Rectal smooth muscle tissue (tissue), 1 donor: ENCODE results near the gene CNTNAP1.

Source experiments
- H3K27ac ChIP-seq: one replicate; pipeline ENCODE4 v1.7.0; 2013; ENCODE audit warnings: low read depth, low read length, inconsistent platforms
- H3K27me3 ChIP-seq: one replicate; pipeline ENCODE4 v1.7.0; 2013; ENCODE audit warnings: low read length; ENCODE audit not compliant: control insufficient read depth, insufficient read depth
- H3K36me3 ChIP-seq: one replicate; pipeline ENCODE4 v1.7.0; 2013; ENCODE audit warnings: low read length; ENCODE audit not compliant: control insufficient read depth, insufficient read depth
- H3K4me1 ChIP-seq: one replicate; pipeline ENCODE4 v1.7.0; 2013; ENCODE audit warnings: low read length; ENCODE audit not compliant: control insufficient read depth, insufficient read depth
- H3K4me3 ChIP-seq: one replicate; pipeline ENCODE4 v1.7.0; 2013; ENCODE audit warnings: low read length
- H3K9ac ChIP-seq: one replicate; pipeline ENCODE4 v1.7.0; 2013; ENCODE audit warnings: low read length

The CNTNAP1 gene

GRCh38 chr17:42698736-42699414, 16.5 kb downstream of the CNTNAP1 start:
- no peaks in the 10 kb centered on the region for H3K4me1 ChIP-seq
- H3K36me3 ChIP-seq, result peaks cover 42% of the 10 kb centered on the region
- H3K9ac ChIP-seq, result no peak overlapping the region
- no peak overlapping the region for H3K4me3 ChIP-seq
- no peak overlapping the region for H3K27ac ChIP-seq
- no peaks in the 10 kb centered on the region for H3K27me3 ChIP-seq

GRCh38 chr17:42699415-42699740, 17.0 kb downstream of the CNTNAP1 start:
- H3K4me1 ChIP-seq, result no peaks in the 10 kb centered on the region
- H3K9ac ChIP-seq, result no peak overlapping the region
- no peaks in the 10 kb centered on the region for H3K27me3 ChIP-seq
- no peak overlapping the region for H3K4me3 ChIP-seq
- peaks cover 45% of the 10 kb centered on the region for H3K36me3 ChIP-seq
- no peak overlapping the region for H3K27ac ChIP-seq

- no peaks in the 10 kb centered on the region for H3K4me1 ChIP-seq
- peaks cover 49% of the 10 kb centered on the region for H3K36me3 ChIP-seq
- H3K27ac ChIP-seq, result no peak overlapping the region
- H3K9ac ChIP-seq, result no peak overlapping the region
- H3K27me3 ChIP-seq, result no peaks in the 10 kb centered on the region
- no peak overlapping the region for H3K4me3 ChIP-seq
Measured at GRCh38 chr17:42700586-42701289, 18.4 kb downstream of the CNTNAP1 start.

- H3K4me1 ChIP-seq, result no peaks in the 10 kb centered on the region
- no peak overlapping the region for H3K27ac ChIP-seq
- H3K36me3 ChIP-seq, result peaks cover 52% of the 10 kb centered on the region
- H3K4me3 ChIP-seq, result no peak overlapping the region
- H3K9ac ChIP-seq, result no peak overlapping the region
- no peaks in the 10 kb centered on the region for H3K27me3 ChIP-seq
Measured at GRCh38 chr17:42702446-42702845, 20.1 kb downstream of the CNTNAP1 start.

GRCh38 chr17:42704490-42704836, 22.1 kb downstream of the CNTNAP1 start:
- Histone ChIP-seq H3K36me3 (peaks cover 63% of the 10 kb centered on the region), H3K27me3 (no peaks in the 10 kb centered on the region), H3K9ac (no peak overlapping the region), H3K4me3 (no peak overlapping the region), H3K4me1 (no peaks in the 10 kb centered on the region), H3K27ac (no peak overlapping the region)

GRCh38 chr17:42704837-42705494, 22.6 kb downstream of the CNTNAP1 start:
- H3K27me3 ChIP-seq, result no peaks in the 10 kb centered on the region
- H3K4me3 ChIP-seq, result no peak overlapping the region
- H3K27ac ChIP-seq, result no peak overlapping the region
- no peaks in the 10 kb centered on the region for H3K4me1 ChIP-seq
- peaks cover 68% of the 10 kb centered on the region for H3K36me3 ChIP-seq
- no peak overlapping the region for H3K9ac ChIP-seq

- H3K4me1 ChIP-seq, result no peaks in the 10 kb centered on the region
- H3K9ac ChIP-seq, result no peak overlapping the region
- no peaks in the 10 kb centered on the region for H3K27me3 ChIP-seq
- no peak overlapping the region for H3K4me3 ChIP-seq
- H3K36me3 ChIP-seq, result peaks cover 71% of the 10 kb centered on the region
- H3K27ac ChIP-seq, result no peak overlapping the region
Measured at GRCh38 chr17:42706732-42707131, 24.4 kb downstream of the CNTNAP1 start.

- no peak overlapping the region for H3K4me3 ChIP-seq
- no peak overlapping the region for H3K27ac ChIP-seq
- no peaks in the 10 kb centered on the region for H3K4me1 ChIP-seq
- no peak overlapping the region for H3K9ac ChIP-seq
- H3K27me3 ChIP-seq, result no peaks in the 10 kb centered on the region
- H3K36me3 ChIP-seq, result peaks cover 68% of the 10 kb centered on the region
Measured at GRCh38 chr17:42708588-42708987, 26.3 kb downstream of the CNTNAP1 start.

- H3K9ac ChIP-seq, result no peak overlapping the region
- H3K36me3 ChIP-seq, result peaks cover 59% of the 10 kb centered on the region
Measured at GRCh38 chr17:42709561-42709960, 27.2 kb downstream of the CNTNAP1 start.

GRCh38 chr17:42720996-42721583, 38.8 kb downstream of the CNTNAP1 start:
- H3K27ac ChIP-seq, result no peak overlapping the region
- peaks cover 36% of the 10 kb centered on the region for H3K36me3 ChIP-seq

More at GRCh38 chr17:42709561-42709960, 27.2 kb downstream of the CNTNAP1 start:
- Histone ChIP-seq H3K4me3 (no peak overlapping the region), H3K4me1 (no peaks in the 10 kb centered on the region), H3K27ac (no peak overlapping the region), H3K27me3 (no peaks in the 10 kb centered on the region)

GRCh38 chr17:42723636-42724035, 41.3 kb downstream of the CNTNAP1 start:
- no peak overlapping the region for H3K27ac ChIP-seq
- H3K9ac ChIP-seq, result no peak overlapping the region
- H3K4me1 ChIP-seq, result no peaks in the 10 kb centered on the region
- H3K36me3 ChIP-seq, result peaks cover 23% of the 10 kb centered on the region
- no peaks in the 10 kb centered on the region for H3K27me3 ChIP-seq
- H3K4me3 ChIP-seq, result no peak overlapping the region

More at GRCh38 chr17:42720996-42721583, 38.8 kb downstream of the CNTNAP1 start:
- Histone ChIP-seq H3K27me3 (no peaks in the 10 kb centered on the region), H3K9ac (no peak overlapping the region), H3K4me1 (no peaks in the 10 kb centered on the region), H3K4me3 (no peak overlapping the region)

GRCh38 chr17:42725143-42725542, 42.8 kb downstream of the CNTNAP1 start:
- peaks cover 24% of the 10 kb centered on the region for H3K36me3 ChIP-seq
- H3K4me1 ChIP-seq, result no peaks in the 10 kb centered on the region
- no peak overlapping the region for H3K27ac ChIP-seq
- H3K9ac ChIP-seq, result no peak overlapping the region
- H3K27me3 ChIP-seq, result no peaks in the 10 kb centered on the region
- H3K4me3 ChIP-seq, result no peak overlapping the region
